ENCODE results near the gene CTNND2.

The CTNND2 gene, protein sequence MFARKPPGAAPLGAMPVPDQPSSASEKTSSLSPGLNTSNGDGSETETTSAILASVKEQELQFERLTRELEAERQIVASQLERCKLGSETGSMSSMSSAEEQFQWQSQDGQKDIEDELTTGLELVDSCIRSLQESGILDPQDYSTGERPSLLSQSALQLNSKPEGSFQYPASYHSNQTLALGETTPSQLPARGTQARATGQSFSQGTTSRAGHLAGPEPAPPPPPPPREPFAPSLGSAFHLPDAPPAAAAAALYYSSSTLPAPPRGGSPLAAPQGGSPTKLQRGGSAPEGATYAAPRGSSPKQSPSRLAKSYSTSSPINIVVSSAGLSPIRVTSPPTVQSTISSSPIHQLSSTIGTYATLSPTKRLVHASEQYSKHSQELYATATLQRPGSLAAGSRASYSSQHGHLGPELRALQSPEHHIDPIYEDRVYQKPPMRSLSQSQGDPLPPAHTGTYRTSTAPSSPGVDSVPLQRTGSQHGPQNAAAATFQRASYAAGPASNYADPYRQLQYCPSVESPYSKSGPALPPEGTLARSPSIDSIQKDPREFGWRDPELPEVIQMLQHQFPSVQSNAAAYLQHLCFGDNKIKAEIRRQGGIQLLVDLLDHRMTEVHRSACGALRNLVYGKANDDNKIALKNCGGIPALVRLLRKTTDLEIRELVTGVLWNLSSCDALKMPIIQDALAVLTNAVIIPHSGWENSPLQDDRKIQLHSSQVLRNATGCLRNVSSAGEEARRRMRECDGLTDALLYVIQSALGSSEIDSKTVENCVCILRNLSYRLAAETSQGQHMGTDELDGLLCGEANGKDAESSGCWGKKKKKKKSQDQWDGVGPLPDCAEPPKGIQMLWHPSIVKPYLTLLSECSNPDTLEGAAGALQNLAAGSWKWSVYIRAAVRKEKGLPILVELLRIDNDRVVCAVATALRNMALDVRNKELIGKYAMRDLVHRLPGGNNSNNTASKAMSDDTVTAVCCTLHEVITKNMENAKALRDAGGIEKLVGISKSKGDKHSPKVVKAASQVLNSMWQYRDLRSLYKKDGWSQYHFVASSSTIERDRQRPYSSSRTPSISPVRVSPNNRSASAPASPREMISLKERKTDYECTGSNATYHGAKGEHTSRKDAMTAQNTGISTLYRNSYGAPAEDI (N-terminal part only)

DNA sequence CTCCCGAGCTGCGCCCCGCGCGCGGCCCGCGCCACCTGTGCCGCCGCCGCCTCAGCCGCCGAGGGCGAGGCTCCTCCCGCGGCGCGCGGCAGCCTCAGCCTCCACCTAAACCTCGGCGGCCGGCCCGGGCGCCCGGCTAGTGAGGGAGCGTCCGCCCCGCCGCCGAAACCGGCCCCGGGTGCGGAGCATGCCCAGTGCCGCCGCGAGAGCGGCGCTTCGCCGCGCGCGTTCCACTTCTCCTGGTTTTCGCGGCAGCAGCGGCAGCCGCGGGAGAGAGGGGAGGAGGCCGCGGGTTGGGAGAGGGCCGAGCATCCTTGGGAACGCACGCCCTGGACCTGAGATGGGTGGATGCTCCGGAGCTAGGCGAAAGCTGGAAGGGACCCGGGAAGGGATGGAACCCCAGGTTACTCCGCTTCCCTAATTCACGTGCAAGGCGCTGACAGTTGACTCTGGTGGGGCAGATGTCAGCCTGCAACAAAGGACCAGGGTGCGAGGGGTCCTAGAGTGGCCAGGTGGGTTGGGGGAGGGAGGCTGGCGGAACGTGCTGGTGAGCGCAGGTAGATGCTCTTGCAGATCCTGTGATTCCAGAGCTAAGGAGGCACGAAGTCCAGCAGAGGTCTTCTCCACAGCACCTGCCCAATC lies at the start of gene CTNND2:
CTNND2 (minus strand) TSS at position 182 of the 642 bp plus-strand sequence. CDS start 593 bp downstream, outside the sequence.
- H3K27me3 Mint-ChIP-seq = peaks cover 42% of the 10 kb centered on the region
- peaks cover 5% of the 10 kb centered on the region for H3K4me1 Mint-ChIP-seq
- DNase-seq (no peak), ATAC-seq (peak; percentile 28)
- peak within 1 kb of the TSS; percentile 6 to 35 for H3K4me3 Mint-ChIP-seq
- no peak within 1 kb of the TSS for H3K27ac Mint-ChIP-seq
- H3K9me3 Mint-ChIP-seq = no peaks in the 10 kb centered on the region

DNA sequence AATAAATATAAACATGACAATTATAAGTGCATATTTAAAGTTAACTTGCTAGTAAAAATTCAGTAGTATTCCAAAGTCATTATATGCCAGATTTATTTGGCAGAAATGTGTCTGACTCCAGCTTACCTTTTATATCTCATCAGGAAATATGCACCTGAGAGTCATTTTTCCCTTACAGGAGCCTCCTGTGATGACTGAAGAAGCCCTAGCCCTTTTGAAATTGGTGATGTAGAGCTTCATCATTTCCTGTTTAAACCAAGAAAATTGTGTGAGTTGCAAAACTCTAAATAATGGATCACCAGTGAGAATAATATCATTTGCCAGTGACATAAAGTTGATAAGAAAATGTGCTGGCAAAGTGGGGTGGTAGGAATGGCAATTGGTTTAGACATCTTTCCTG lies 42.1 kb upstream of the CTNND2 start:
- H3K4me1 Mint-ChIP-seq = no peaks in the 10 kb centered on the region
- no peak for ATAC-seq
- no peak overlapping the region for H3K4me3 Mint-ChIP-seq
- peaks cover 7 to 23% of the 10 kb centered on the region in 2 donors for H3K9me3 Mint-ChIP-seq
- no peak overlapping the region for H3K27ac Mint-ChIP-seq
- H3K27me3 Mint-ChIP-seq = no peaks in the 10 kb centered on the region
- DNase-seq = no peak

- Mint-ChIP-seq H3K4me3 (no peak overlapping the region), H3K4me1 (no peaks in the 10 kb centered on the region), H3K27me3 (no peaks in the 10 kb centered on the region), H3K27ac (no peak overlapping the region), H3K9me3 (peaks cover 10 to 34% of the 10 kb centered on the region in 2 donors)
- DNase-seq (no peak), ATAC-seq (no peak)
Observed at GRCh38 chr5:11941566-11941965, 37.3 kb upstream of the CTNND2 start.

GRCh38 chr5:11931638-11932037 lies 27.4 kb upstream of the CTNND2 start:
- Mint-ChIP-seq H3K9me3 (peaks cover 10 to 17% of the 10 kb centered on the region in 2 donors), H3K4me3 (no peak overlapping the region), H3K27me3 (no peaks in the 10 kb centered on the region), H3K27ac (no peak overlapping the region), H3K4me1 (no peaks in the 10 kb centered on the region)
- DNase-seq (no peak), ATAC-seq (no peak)

GRCh38 chr5:11928909-11929308 lies 24.7 kb upstream of the CTNND2 start:
- DNase-seq = no peak
- ATAC-seq = no peak
- no peak overlapping the region for H3K27ac Mint-ChIP-seq
- no peak overlapping the region for H3K4me3 Mint-ChIP-seq
- H3K27me3 Mint-ChIP-seq = no peaks in the 10 kb centered on the region
- peaks cover 16 to 19% of the 10 kb centered on the region in 2 donors for H3K9me3 Mint-ChIP-seq
- no peaks in the 10 kb centered on the region for H3K4me1 Mint-ChIP-seq

DNA sequence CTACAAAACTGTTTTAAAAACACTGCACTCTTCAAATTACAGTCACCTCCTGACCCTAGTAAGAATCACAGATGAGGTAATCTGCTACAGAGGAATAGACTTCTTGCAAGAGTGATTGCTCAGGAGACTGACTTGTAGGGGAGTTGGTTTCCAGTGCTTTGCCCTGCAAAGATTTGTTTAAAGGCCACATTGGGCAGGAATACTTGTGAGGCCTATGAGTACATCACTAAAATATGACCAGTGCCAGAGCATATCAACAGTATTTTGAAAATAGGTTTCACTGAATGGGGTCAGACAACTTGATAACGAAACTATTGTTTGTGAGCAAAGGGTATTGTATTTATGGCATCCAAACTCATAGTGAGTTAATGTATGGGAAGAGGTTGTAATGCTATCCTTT lies 21.5 kb upstream of the CTNND2 start:
- Mint-ChIP-seq H3K4me3 (no peak overlapping the region), H3K4me1 (no peaks in the 10 kb centered on the region), H3K27ac (no peak overlapping the region), H3K27me3 (no peaks in the 10 kb centered on the region), H3K9me3 (peaks cover 18 to 22% of the 10 kb centered on the region in 2 donors)
- ATAC-seq (no peak), DNase-seq (no peak)

DNA sequence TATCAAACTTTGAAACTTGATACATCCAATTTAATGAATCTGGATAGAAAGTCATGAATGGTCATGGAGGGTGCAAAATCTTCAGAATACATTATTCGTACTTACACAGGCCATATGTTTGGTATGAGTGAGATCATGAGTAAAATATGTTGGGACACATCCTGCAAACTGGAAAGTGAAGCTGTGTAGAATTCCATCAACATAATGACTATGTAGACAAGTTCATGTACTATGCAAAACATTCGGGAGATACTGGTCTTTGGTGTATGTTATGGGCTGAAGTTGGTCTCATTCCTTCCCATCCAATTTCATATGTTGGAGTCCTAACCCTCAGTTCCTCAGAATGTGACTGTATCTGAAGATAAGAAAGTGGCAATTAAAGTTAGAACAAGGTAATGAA lies 18.1 kb upstream of the CTNND2 start:
- Mint-ChIP-seq H3K27ac (no peak overlapping the region), H3K4me3 (no peak overlapping the region), H3K9me3 (peaks cover 23 to 28% of the 10 kb centered on the region in 2 donors), H3K27me3 (no peaks in the 10 kb centered on the region), H3K4me1 (no peaks in the 10 kb centered on the region)
- DNase-seq = no peak
- ATAC-seq = no peak

DNA sequence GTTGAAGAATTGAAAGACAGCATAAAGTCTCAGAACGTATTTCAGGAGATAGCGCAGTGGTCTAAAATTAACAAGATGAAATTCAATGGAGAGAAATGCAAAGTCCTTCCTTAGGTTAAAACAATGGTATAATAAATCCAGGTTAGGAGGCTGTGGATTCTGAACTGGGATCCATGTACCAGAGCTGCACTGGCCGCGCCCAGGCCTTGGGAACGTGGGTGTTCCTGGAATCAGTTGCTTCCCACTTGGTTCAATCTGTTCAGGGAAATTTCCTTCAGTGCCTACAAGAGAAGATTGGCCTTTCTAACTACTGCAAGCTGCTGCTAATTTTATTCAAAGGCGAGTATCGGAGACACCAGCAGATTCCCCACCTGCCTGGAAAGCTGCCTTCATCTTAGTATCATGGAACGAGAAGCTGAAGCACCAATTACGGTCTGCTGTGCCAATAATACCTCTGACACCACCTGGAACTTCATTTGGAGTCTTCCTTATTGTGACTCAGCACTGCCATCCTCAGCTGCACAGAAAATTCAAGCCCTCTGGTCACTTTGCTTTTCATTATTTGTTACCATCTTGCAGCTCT lies 14.3 kb upstream of the CTNND2 start:
- Mint-ChIP-seq H3K27me3 (no peaks in the 10 kb centered on the region), H3K4me1 (no peaks in the 10 kb centered on the region), H3K27ac (no peak overlapping the region), H3K4me3 (no peak overlapping the region), H3K9me3 (peaks cover 21 to 25% of the 10 kb centered on the region in 2 donors)
- no peak for ATAC-seq
- no peak for DNase-seq

- ATAC-seq (no peak), DNase-seq (no peak)
- Mint-ChIP-seq H3K27me3 (peaks cover 17% of the 10 kb centered on the region), H3K9me3 (peaks cover 7 to 9% of the 10 kb centered on the region in 2 donors), H3K27ac (no peak overlapping the region), H3K4me1 (no peaks in the 10 kb centered on the region), H3K4me3 (no peak overlapping the region)
Observed at GRCh38 chr5:11909471-11909870, 5.2 kb upstream of the CTNND2 start.

GRCh38 chr5:11906497-11906896 lies 2.3 kb upstream of the CTNND2 start:
- Mint-ChIP-seq H3K4me1 (peaks cover 5% of the 10 kb centered on the region), H3K27me3 (peaks cover 41% of the 10 kb centered on the region), H3K4me3 (no peak overlapping the region), H3K27ac (no peak overlapping the region), H3K9me3 (no peaks in the 10 kb centered on the region)
- DNase-seq = no peak
- no peak for ATAC-seq

DNA sequence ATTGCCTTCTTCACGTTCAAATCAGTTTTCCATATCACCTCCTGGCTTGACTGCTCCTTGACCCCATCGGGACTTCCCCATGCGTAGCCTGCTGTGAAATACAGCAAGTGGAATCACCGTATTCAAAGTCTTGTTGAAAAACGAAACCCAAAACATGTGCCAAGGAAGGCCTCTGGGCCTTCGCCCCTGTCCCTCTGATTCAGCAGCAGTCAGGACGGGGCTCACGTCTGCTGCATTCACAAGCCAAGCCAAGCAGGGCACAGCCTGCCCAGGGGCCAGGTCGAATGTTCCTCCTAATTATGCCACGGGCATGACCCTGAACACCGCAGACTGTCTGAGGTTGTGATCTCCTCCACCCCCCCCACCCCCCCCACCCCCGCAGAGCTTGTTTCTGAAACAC lies 960 bp upstream of the CTNND2 start:
- H3K27ac Mint-ChIP-seq = no peak overlapping the region
- H3K27me3 Mint-ChIP-seq = peaks cover 42% of the 10 kb centered on the region
- H3K9me3 Mint-ChIP-seq = no peaks in the 10 kb centered on the region
- DNase-seq = no peak
- peaks cover 5% of the 10 kb centered on the region for H3K4me1 Mint-ChIP-seq
- H3K4me3 Mint-ChIP-seq = peak overlapping the region; percentile 6 to 20
- ATAC-seq = no peak

DNA sequence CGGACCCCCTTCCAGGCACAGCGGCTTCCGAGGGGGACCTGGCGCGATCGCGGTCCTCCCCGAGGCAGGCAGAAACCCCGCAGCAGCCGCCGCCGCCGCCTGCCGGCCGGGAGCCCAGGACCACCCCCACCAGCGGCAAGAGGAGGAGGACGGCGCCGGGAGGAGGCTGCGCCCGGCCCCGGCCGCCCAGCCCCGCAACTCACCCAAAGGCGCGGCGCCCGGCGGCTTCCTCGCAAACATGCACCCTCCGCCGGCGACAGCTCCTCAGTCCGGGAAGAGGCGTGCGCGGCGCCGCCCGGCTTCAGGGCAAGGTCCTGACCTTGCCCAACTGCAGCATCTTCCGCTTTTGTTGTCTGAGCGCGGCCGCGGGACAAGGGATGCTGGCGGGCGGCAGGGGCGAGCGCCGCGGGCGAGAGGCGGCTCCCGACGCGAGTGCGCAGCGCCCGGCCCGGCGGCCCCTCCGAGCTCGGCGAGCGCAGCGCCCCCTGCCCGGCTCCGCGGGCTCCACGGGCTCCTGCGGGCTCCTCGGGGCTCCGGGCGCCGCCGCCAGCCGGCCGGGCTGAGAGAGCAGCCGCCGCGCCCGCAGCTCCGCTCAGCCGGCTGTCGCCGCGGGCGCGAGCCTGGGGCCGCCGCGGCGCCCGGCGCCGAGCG lies 507 bp downstream of the CTNND2 start:
- Mint-ChIP-seq H3K9me3 (no peaks in the 10 kb centered on the region), H3K4me3 (peak overlapping the region in 1 of 2 donors; percentile 35), H3K4me1 (peaks cover 5% of the 10 kb centered on the region), H3K27me3 (peaks cover 42% of the 10 kb centered on the region), H3K27ac (no peak overlapping the region)
- ATAC-seq = peak; percentile 56
- no peak for DNase-seq

- Mint-ChIP-seq H3K27me3 (peaks cover 42% of the 10 kb centered on the region), H3K4me1 (peaks cover 5% of the 10 kb centered on the region), H3K4me3 (peak overlapping the region; percentile 10 to 32), H3K9me3 (no peaks in the 10 kb centered on the region), H3K27ac (no peak overlapping the region)
- ATAC-seq (no peak), DNase-seq (no peak)
Observed at GRCh38 chr5:11903121-11903613, 1.1 kb downstream of the CTNND2 start.

GRCh38 chr5:11902201-11902619 lies 2.0 kb downstream of the CTNND2 start:
- H3K27ac Mint-ChIP-seq = no peak overlapping the region
- DNase-seq = no peak
- no peak overlapping the region for H3K4me3 Mint-ChIP-seq
- peaks cover 42% of the 10 kb centered on the region for H3K27me3 Mint-ChIP-seq
- no peaks in the 10 kb centered on the region for H3K9me3 Mint-ChIP-seq
- H3K4me1 Mint-ChIP-seq = peaks cover 5% of the 10 kb centered on the region
- no peak for ATAC-seq

Measured in stimulated activated naive CD8-positive, alpha-beta T cell treated with anti-CD3 and anti-CD28 coated beads, Interleukin-15, amount 100 ng/mL, for 72 hours (primary cell).